ENCODE results near the gene LHX1.

LHX1 gene

DNA sequence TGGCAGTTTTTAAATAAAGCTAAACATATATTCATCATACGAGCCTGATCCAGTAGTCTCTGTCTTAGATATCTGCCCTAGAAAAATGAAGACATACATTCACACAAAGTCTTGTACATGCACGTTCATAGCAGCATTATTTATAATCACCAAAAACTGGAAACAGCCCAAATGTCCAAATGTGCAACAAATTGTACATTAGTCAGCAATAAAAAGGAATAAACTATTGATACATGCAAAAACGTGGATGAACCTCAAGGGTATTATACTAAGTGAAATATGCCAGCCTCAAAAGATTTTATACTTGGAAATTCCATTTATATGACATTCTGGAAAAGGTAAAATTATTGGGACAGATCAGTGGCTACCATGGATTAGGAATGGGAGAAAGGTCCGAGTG lies 34.2 kb downstream of the LHX1 start:
- H4K20me1 ChIP-seq, result peaks cover 95% of the 10 kb centered on the region
- H3K4me3 ChIP-seq, result no peak overlapping the region
- no peak overlapping the region for H3K4me2 ChIP-seq
- no peak overlapping the region for H3K9ac ChIP-seq
- peaks cover 49% of the 10 kb centered on the region for H3K36me3 ChIP-seq
- H3K4me1 ChIP-seq, result no peaks in the 10 kb centered on the region
- no peak for TF ChIP-seq Cebpa-rat (IDR thresholded peaks at IDR 0.05)
- peaks cover 11% of the 10 kb centered on the region; the same call in 1 of the 2 replicates for H3K9me3 ChIP-seq
- H3K27me3 ChIP-seq, result no peaks in the 10 kb centered on the region
- no peak overlapping the region for H3K27ac ChIP-seq

DNA sequence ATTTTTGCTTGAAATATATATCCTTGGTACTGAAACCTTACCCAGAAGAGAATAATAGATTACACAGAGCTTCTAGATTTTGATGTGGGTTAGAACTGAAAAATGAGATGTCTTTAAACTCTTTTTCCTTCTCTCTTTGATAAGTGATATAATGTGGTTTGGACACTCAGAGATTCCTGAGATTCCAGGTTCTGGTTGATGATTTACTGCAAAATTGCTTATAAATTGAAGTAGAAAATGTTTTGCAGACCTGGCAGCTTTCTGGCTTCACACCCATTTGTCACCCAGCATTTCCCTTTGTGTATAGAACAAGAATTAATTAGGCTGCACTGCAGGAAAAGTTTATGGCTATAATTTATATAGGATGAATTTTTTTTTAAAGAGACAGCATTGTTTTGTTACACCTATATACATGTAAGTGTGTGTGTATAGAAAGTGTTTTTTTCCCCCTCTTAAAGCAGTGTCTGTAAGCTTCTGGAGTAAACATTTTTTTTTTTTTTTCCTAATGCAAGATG lies 35.0 kb downstream of the LHX1 start:
- no peaks in the 10 kb centered on the region for H3K4me1 ChIP-seq
- H3K27ac ChIP-seq, result no peak overlapping the region
- H3K4me3 ChIP-seq, result no peak overlapping the region
- peaks cover 95% of the 10 kb centered on the region for H4K20me1 ChIP-seq
- no peaks in the 10 kb centered on the region for H3K27me3 ChIP-seq
- no peak for TF ChIP-seq Cebpa-rat (IDR thresholded peaks at IDR 0.05)
- no peak overlapping the region for H3K9ac ChIP-seq
- peaks cover 11% of the 10 kb centered on the region; the same call in 1 of the 2 replicates for H3K9me3 ChIP-seq
- no peak overlapping the region for H3K4me2 ChIP-seq
- H3K36me3 ChIP-seq, result peaks cover 42% of the 10 kb centered on the region

DNA sequence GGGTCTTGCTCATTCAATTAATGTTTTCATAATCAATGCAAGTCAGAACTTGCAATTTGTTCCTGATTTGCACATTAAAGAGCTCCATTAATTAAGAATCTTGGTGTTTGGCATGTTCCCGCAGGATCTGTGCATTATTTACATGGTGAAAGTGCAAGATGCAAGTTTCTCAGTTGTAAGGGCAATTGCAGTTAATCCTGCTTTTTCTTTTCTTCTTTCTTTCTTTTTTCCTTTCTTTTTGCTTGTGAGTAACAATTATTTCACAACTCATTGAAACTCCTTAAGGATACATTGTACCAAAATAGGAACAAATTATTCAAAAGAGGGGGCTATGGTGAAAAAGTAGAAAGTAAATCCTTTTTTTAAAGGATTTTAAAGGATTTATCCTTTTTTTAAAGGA lies 35.6 kb downstream of the LHX1 start:
- no peak for TF ChIP-seq Cebpa-rat (IDR thresholded peaks at IDR 0.05)
- Histone ChIP-seq H3K27me3 (no peaks in the 10 kb centered on the region), H4K20me1 (peaks cover 97% of the 10 kb centered on the region), H3K4me1 (no peaks in the 10 kb centered on the region), H3K9ac (no peak overlapping the region), H3K9me3 (peaks cover 11% of the 10 kb centered on the region; the same call in 1 of the 2 replicates), H3K4me2 (no peak overlapping the region), H3K27ac (no peak overlapping the region), H3K4me3 (no peak overlapping the region), H3K36me3 (peaks cover 38% of the 10 kb centered on the region)

DNA sequence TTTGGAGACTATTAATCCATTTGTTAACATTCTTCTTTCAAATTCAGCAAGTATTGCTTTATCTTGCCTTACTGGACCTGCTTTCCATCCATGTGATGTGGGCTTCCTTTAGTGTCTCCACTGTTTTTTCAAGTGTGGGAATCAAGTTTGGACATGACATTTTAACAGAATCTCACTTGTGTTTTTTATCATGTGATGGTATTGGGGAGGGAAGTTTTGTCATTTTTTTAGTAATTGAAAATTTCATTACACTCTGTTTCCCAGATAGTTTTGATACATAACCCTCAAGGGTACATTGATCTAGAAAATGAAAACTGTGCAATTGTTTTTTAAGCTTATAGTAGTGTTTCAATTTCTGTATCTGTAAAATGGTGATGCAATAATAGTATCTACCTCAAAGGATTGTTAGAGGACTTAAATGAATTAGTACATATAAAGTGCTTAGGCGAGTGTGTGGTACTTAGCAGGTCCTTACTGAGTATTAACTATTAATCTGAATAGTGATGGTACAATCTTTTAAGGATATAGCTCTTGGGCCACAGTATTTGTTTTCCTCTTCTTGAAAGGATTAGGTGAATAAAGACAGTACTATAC lies 38.7 kb downstream of the LHX1 start:
- no peak overlapping the region for H3K9ac ChIP-seq
- H3K27me3 ChIP-seq, result no peaks in the 10 kb centered on the region
- H3K4me2 ChIP-seq, result no peak overlapping the region
- no peak overlapping the region for H3K4me3 ChIP-seq
- H3K4me1 ChIP-seq, result no peaks in the 10 kb centered on the region
- no peak overlapping the region for H3K27ac ChIP-seq
- TF ChIP-seq Cebpa-rat (IDR thresholded peaks at IDR 0.05), result peak; percentile 43; the same call in 1 of the 2 replicates
- peaks cover 100% of the 10 kb centered on the region for H4K20me1 ChIP-seq
- H3K36me3 ChIP-seq, result peaks cover 27% of the 10 kb centered on the region; the same call in 1 of the 2 replicates
- H3K9me3 ChIP-seq, result no peaks in the 10 kb centered on the region

DNA sequence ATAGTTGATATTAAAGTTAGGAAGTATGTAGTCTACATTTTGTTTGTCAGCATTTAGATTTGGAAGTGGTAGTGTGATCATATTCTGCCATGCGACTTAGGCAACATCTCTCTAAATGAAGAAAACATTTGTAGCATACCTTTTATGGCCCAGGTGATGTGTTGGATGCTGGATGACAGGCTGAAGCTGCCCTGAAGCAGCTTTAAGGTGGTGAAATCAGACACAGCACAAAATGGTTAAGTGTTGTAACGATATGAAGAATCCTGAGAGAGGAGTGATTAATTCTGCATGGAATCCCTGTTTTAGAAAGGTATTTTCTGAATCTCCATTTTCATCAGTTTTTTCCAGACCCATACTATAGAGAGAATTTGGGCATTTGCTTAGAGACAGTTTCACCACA lies 39.8 kb downstream of the LHX1 start:
- no peak overlapping the region for H3K9ac ChIP-seq
- no peaks in the 10 kb centered on the region for H3K4me1 ChIP-seq
- peaks cover 95% of the 10 kb centered on the region for H4K20me1 ChIP-seq
- no peaks in the 10 kb centered on the region for H3K9me3 ChIP-seq
- no peak overlapping the region for H3K27ac ChIP-seq
- H3K27me3 ChIP-seq, result no peaks in the 10 kb centered on the region
- H3K36me3 ChIP-seq, result peaks cover 26% of the 10 kb centered on the region
- no peak overlapping the region for H3K4me2 ChIP-seq
- no peak overlapping the region for H3K4me3 ChIP-seq
- no peak for TF ChIP-seq Cebpa-rat (IDR thresholded peaks at IDR 0.05)

DNA sequence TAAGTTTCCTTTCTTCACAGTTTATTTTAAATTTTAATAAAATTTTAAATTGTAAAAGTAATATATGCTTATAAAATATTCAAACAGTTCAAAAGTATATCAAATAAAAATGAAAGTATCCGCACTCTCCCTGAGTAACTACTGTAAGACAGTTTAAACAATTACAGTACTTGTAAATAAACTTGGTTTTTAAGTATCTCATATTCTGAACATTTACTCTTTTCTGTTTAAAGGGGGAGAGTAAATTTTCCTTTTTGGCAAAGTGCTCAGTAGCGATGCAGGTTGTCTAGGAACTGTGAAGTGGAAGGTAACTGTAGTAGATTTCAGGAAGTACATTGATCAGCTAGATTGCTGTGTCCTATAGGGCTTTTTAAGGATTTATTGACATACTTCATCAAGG lies 40.3 kb downstream of the LHX1 start:
- no peak for TF ChIP-seq Cebpa-rat (IDR thresholded peaks at IDR 0.05)
- Histone ChIP-seq H3K9me3 (no peaks in the 10 kb centered on the region), H4K20me1 (peaks cover 90% of the 10 kb centered on the region), H3K27ac (no peak overlapping the region), H3K4me3 (no peak overlapping the region), H3K27me3 (no peaks in the 10 kb centered on the region), H3K9ac (no peak overlapping the region), H3K4me1 (no peaks in the 10 kb centered on the region), H3K4me2 (no peak overlapping the region), H3K36me3 (peaks cover 28% of the 10 kb centered on the region)

DNA sequence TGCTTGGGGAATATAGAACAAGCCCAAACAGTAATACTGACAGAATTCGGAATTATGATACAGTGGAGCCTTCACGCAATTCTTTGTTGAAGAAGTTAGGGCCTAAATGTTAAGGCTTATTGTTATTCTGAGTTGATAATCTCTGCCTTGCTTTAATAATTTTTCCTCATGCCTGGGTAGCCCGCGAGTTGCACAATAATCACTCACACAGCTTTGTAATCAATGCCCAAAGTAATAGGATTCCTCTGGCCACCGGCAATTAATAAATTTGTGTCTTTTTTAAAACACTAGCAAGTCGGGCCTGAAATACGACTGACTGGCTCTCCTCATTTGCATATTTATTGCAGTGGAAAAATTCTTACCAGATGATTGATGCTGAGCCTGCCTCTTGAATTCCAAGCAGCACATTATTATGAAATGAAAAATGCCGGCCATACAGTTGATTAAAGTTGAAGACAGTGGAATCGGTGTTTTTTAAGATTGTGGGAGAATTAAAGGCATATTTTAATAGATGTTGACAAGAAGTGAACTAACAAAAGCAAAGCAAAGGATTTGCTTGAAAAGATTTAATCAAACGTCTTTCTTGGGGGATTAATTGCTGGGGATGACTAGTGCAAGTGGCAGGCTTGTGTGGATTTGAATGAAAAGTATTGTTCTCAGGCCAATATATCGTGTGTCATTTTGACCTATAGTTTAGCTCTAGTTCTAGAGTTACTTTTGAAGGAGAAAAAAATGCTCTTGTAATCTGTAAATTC lies 41.7 kb downstream of the LHX1 start:
- Histone ChIP-seq H4K20me1 (peaks cover 76% of the 10 kb centered on the region), H3K4me2 (no peak overlapping the region), H3K27me3 (no peaks in the 10 kb centered on the region), H3K9ac (no peak overlapping the region), H3K36me3 (peaks cover 43% of the 10 kb centered on the region), H3K27ac (no peak overlapping the region), H3K4me3 (no peak overlapping the region), H3K9me3 (no peaks in the 10 kb centered on the region), H3K4me1 (no peaks in the 10 kb centered on the region)
- TF ChIP-seq Cebpa-rat (IDR thresholded peaks at IDR 0.05), result no peak

DNA sequence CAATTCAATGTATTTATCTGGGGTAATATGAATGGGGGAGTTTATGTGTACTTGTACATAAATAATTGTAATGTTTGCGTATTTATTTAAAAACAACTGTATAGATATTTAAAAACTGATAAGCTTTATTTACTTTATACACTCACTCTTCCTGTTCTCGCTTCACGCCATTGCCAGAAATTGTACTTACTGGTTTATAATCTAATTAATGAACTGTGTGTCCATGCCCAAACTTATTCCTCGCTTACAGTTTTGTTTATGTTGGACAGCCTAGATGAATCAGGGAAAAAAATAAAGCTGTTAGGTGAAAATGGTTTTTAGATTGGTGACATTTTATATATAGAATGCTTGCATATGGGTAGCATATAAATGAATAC lies 42.3 kb downstream of the LHX1 start:
- Histone ChIP-seq H4K20me1 (peaks cover 72% of the 10 kb centered on the region), H3K4me3 (no peak overlapping the region), H3K9me3 (no peaks in the 10 kb centered on the region), H3K36me3 (peaks cover 47% of the 10 kb centered on the region), H3K27me3 (no peaks in the 10 kb centered on the region), H3K27ac (no peak overlapping the region), H3K9ac (no peak overlapping the region), H3K4me1 (no peaks in the 10 kb centered on the region), H3K4me2 (no peak overlapping the region)
- no peak for TF ChIP-seq Cebpa-rat (IDR thresholded peaks at IDR 0.05)

DNA sequence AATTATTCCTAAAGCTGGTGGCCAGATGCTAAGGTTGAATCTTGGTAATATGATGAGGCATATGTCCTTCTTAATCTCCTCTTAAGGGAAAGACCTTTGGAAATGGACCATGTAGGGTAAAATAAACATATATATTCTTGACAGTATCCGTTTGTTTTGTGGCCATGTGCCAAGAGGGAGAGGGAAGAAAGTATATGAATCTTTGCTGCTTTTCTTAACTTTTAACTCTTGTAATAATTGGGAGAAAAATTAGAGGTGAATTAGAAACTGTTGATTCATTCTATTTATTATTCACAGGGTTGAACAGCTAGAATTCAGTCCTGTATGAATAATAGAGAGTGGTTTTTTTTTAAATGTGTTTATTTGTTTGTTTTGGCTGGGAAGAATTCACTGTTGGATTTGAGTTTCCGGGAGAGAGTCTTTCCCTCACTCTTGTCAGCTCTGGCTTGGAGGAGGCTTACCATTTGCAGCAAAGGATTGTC lies 43.0 kb downstream of the LHX1 start:
- H3K27me3 ChIP-seq, result no peaks in the 10 kb centered on the region
- H3K27ac ChIP-seq, result no peak overlapping the region
- peaks cover 54% of the 10 kb centered on the region for H3K36me3 ChIP-seq
- peaks cover 71% of the 10 kb centered on the region for H4K20me1 ChIP-seq
- no peak overlapping the region for H3K4me3 ChIP-seq
- TF ChIP-seq Cebpa-rat (IDR thresholded peaks at IDR 0.05), result no peak
- no peaks in the 10 kb centered on the region for H3K4me1 ChIP-seq
- no peak overlapping the region for H3K9ac ChIP-seq
- H3K4me2 ChIP-seq, result no peak overlapping the region
- no peaks in the 10 kb centered on the region for H3K9me3 ChIP-seq

DNA sequence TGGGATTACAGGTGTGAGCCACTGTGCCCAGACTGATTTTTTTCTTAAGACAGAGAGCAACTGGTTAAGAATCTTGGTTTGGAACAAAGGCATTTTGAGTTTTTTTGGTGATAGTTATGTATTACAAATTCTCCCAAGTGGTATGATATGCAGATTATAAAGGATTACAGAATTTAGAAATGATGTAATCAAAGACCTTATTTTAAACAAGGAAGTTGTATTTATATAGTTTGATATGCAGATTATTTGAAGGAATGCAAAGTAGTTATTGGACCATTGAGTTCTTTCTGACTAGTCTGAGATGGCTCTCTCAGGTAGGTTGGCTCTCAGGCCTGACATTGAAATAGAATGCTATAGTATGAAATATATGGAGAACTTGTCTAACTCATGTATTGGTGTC lies 46.3 kb downstream of the LHX1 start:
- Histone ChIP-seq H3K4me2 (no peak overlapping the region), H3K4me3 (no peak overlapping the region), H4K20me1 (peaks cover 57% of the 10 kb centered on the region), H3K9me3 (no peaks in the 10 kb centered on the region), H3K4me1 (no peaks in the 10 kb centered on the region), H3K27ac (no peak overlapping the region), H3K27me3 (no peaks in the 10 kb centered on the region), H3K9ac (no peak overlapping the region), H3K36me3 (peaks cover 78% of the 10 kb centered on the region)
- no peak for TF ChIP-seq Cebpa-rat (IDR thresholded peaks at IDR 0.05)

Data from BLaER1 (cell line).